Tibial nerve (tissue), 4 donors: Measurements from ENCODE around the gene DAPK2.

Experiments
- CTCF ChIP-seq, 5 experiments: fragments of 200-600 bp in 3 of 5; fragments of 450-650 bp in 2 of 5; sonication (generic) in 3 of 5; IDR thresholded peaks; one replicate each; pipeline ENCODE4 v1.5.1; 2016 to 2019; ENCODE audit warnings: antibody characterized with exemption in 5 of 5, mild to moderate bottlenecking in 3 of 5, moderate library complexity in 2 of 5
- EP300 ChIP-seq, 2 donors: sonication (generic); formaldehyde crosslinking; IDR thresholded peaks; one replicate each; pipeline ENCODE4 v1.6.1; 2017; ENCODE audit warnings: antibody characterized with exemption in 2 of 2, mild to moderate bottlenecking in 1 of 2
- POLR2A ChIP-seq, 2 donors: fragments of 450-650 bp; IDR thresholded peaks; one replicate each; pipeline ENCODE4 v1.6.1; 2017; ENCODE audit warnings: antibody characterized with exemption in 2 of 2, mild to moderate bottlenecking in 2 of 2, moderate library complexity in 2 of 2

GRCh38 chr15:64006642-64007041 lies 39.6 kb downstream of the DAPK2 start:
- TF ChIP-seq EP300 (IDR thresholded peaks at IDR 0.05) (no peak), CTCF (IDR thresholded peaks at IDR 0.05) (no peak), POLR2A (IDR thresholded peaks at IDR 0.05) (no peak)
